ENCODE results near the gene PLD5.
"Not testable (repeated sequence)": the region's sequence is repeated elsewhere in the genome, so short reads cannot be mapped to it uniquely, and the experiment has no call there.

Gene PLD5

GRCh38 chr1:242212961-242213360 lies 311.5 kb downstream of the PLD5 start:
- not testable (repeated sequence) for DNase-seq

- DNase-seq: no peak
Observed at GRCh38 chr1:242212401-242212800, 312.1 kb downstream of the PLD5 start.

GRCh38 chr1:242211254-242212022 lies 313.1 kb downstream of the PLD5 start:
- no peak for DNase-seq

GRCh38 chr1:242210316-242210715 lies 314.2 kb downstream of the PLD5 start:
- DNase-seq: not testable (repeated sequence)

- peak in 1 of 56 donors; percentile 12 for DNase-seq
Observed at GRCh38 chr1:242209063-242209462, 315.4 kb downstream of the PLD5 start.

- DNase-seq: no peak
Observed at GRCh38 chr1:242208021-242208420, 316.5 kb downstream of the PLD5 start.

GRCh38 chr1:242206994-242207393 lies 317.5 kb downstream of the PLD5 start:
- no peak for DNase-seq

- peak in 19 of 56 donors; percentile 7 to 56 (median 30) for DNase-seq
Observed at GRCh38 chr1:242205622-242206489, 318.6 kb downstream of the PLD5 start.

- DNase-seq: no peak
Observed at GRCh38 chr1:242203262-242203661, 321.2 kb downstream of the PLD5 start.

- DNase-seq: no peak
Observed at GRCh38 chr1:242201090-242201489, 323.4 kb downstream of the PLD5 start.

GRCh38 chr1:242199776-242200458 lies 324.6 kb downstream of the PLD5 start:
- no peak for DNase-seq

GRCh38 chr1:242197907-242198820 lies 326.3 kb downstream of the PLD5 start:
- DNase-seq: no peak

GRCh38 chr1:242196914-242197313 lies 327.6 kb downstream of the PLD5 start:
- DNase-seq: no peak

GRCh38 chr1:242196101-242196500 lies 328.4 kb downstream of the PLD5 start:
- DNase-seq: no peak

GRCh38 chr1:242189591-242189990 lies 334.9 kb downstream of the PLD5 start:
- no peak for DNase-seq

- DNase-seq: no peak
Observed at GRCh38 chr1:242187816-242188215, 336.7 kb downstream of the PLD5 start.

- no peak for DNase-seq
Observed at GRCh38 chr1:242187171-242187570, 337.3 kb downstream of the PLD5 start.

- DNase-seq: no peak
Observed at GRCh38 chr1:242185731-242186130, 338.8 kb downstream of the PLD5 start.

- peak in 7 of 56 donors; percentile 3 to 28 (median 6) for DNase-seq
Observed at GRCh38 chr1:242184955-242185354, 339.5 kb downstream of the PLD5 start.

GRCh38 chr1:242179767-242180166 lies 344.7 kb downstream of the PLD5 start:
- not testable (repeated sequence) for DNase-seq

Data from nucleus accumbens (tissue), 56 donors.